Myocyte (in vitro differentiated cells): ENCODE results near the gene CDK6. TPM values are rescaled to one million over a fixed set of nuclear protein-coding genes. Genes with fewer than 3 reads are reported as not detected.

Experiments
- DNase-seq: peaks from one replicate; pipeline ENCODE4 v3.0.0-alpha.2; 2012; ENCODE audit warnings: low read depth
- total RNA-seq: library from RNA; depleted of rRNA; stranded (reverse); fragments of >200 nt; gene quantifications from 2 replicates; pipeline ENCODE4 v1.2.3, GENCODE V29; 2014

Gene CDK6
- total RNA-seq, 1 donor from 2014 or later, result 124 TPM

DNA sequence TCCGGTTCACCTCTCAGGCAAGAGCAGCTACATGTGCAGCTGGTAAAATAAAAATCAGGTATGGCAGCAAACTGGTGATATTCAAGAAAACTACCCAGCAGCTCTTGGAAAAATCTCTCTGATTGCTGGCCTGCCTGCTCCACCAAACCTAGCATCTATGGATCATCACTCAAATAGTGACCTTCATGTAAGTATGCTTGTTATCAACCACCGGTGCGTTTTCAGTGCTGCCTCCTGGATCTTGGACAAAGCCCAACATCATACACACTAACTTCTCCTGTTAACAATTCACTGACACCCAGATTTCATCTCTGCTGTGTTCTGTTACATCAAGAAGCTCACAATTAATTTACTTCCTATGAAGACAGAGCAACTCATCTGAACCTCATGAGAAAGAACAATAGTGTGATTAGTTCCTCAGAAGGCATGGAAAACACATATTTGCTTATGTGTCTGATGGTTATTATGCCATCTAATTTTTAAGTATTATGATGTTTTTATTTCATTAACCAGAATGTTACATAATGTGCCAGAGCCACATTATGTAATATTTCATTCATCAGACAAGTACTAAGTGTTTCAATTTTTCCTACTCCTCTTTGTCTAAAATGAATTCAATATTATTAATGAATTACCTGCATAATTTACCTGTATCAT lies 8.8 kb downstream of the CDK6 start:
- DNase-seq, result no peak

DNA sequence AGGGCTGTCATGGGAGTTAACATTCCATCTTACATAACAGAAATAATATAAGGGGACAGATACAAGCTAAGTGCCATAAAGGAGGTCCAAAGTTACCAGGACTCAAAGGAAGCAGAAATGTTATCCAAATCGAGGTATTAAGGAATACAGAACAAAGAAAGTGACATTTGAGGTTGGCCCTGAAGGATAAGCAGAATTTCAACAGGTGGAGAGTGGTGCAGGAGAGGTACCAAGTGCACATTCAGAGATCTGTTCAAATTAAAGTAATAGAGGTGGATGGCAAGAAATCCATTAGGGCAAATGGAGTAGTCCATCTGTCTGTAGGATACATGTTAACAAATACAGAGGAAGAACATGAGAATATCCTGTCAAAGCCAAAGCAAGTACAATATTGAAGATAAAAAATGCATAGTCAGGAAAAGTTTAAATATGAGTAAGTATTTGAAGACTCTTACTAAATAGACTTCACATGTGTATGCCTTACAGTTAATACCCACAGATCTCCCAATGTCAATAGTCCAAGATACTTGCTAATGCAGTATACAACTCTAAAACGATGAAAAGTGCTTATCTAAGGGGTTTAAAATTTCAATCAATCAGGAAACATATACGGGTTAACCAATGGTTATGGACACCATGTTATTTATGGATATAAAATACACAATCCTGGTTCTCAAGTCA lies 10.0 kb downstream of the CDK6 start:
- DNase-seq, result no peak

GRCh38 chr7:92824901-92825480 lies 11.4 kb downstream of the CDK6 start:
- no peak for DNase-seq

GRCh38 chr7:92824450-92824849 lies 11.9 kb downstream of the CDK6 start:
- DNase-seq, result no peak

DNA sequence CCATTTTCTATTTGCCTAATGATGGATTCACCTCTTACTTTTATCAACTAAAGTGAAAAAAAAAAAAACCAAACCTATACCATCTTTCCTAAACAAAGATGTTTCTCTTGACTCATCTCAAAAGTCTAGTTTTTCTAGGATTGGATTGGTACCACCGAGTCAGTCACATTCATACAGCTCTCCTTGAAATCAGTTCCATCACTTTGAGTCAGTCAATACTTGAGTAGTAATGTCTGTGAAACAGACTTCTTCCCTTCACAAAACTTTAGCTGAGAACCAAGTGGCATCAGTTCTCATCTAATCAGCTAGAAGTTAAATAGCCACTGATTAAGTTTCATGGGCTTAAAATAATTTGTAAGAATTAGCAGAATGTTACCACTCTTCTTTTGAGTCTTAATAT lies 13.3 kb downstream of the CDK6 start:
- DNase-seq, result no peak

DNA sequence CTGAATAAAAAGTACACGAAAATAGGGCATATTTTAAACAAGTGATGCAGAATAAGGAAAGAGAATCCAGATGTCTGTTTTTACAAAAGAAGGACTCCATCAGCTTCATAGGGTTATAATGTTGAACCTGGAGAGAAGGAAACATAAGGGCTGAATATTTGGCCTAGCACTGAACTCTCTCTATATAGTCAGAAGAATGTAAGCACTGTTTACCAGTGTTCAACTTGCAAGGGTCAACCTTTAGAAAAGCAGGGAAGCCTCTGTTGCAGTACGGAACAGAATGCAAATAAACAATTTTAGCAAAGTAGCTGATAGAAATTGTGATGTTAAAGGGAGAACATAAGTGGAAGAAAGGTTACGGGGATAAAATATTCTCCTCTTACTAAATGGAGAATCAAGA lies 16.2 kb downstream of the CDK6 start:
- no peak for DNase-seq

GRCh38 chr7:92817398-92817797 lies 19.0 kb downstream of the CDK6 start:
- DNase-seq, result no peak

GRCh38 chr7:92815412-92815811 lies 21.0 kb downstream of the CDK6 start:
- DNase-seq, result no peak

GRCh38 chr7:92813390-92814024 lies 22.9 kb downstream of the CDK6 start:
- no peak for DNase-seq

- no peak for DNase-seq
Measured at GRCh38 chr7:92811158-92811557, 25.2 kb downstream of the CDK6 start.

- DNase-seq, result peak; percentile 84
Measured at GRCh38 chr7:92809760-92810573, 26.4 kb downstream of the CDK6 start.

DNA sequence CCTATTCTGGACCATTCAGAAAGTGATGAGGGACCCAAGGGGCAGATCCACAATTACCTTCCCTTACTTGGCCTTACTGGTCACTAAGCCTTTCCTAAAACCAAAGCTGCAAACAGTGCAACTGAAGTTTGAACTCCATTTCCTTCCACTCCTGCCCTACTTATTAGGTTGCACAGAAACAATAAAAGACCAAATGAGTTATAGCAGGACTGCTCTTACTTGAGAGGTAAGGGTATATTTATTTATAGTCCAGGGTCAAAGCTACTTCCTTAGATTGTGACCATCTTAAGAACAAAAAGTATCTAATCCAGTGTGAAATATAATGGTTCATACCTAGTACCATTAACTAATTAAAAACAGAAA lies 27.0 kb downstream of the CDK6 start:
- DNase-seq, result no peak

- no peak for DNase-seq
Measured at GRCh38 chr7:92808635-92809034, 27.7 kb downstream of the CDK6 start.

DNA sequence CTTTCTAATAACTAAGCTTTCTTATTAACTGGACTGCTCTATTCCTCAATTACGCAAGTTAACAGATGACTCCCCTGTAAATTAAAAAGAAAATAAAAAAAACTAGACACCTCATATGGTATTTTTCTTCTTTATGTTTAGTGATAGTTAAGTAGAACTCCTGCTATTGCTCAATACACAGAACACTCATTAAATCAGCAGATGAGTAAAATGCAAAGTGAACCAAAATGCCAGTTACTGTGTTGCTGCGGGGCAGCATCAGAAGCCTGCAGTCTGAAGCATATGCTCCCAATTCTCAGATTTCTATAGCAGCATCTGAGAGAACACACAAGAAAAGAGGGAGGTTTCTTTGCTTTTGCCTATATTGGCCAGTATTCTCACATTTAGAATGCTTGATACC lies 28.4 kb downstream of the CDK6 start:
- no peak for DNase-seq

GRCh38 chr7:92806496-92806895 lies 29.9 kb downstream of the CDK6 start:
- no peak for DNase-seq

GRCh38 chr7:92802406-92802805 lies 34.0 kb downstream of the CDK6 start:
- DNase-seq, result no peak

DNA sequence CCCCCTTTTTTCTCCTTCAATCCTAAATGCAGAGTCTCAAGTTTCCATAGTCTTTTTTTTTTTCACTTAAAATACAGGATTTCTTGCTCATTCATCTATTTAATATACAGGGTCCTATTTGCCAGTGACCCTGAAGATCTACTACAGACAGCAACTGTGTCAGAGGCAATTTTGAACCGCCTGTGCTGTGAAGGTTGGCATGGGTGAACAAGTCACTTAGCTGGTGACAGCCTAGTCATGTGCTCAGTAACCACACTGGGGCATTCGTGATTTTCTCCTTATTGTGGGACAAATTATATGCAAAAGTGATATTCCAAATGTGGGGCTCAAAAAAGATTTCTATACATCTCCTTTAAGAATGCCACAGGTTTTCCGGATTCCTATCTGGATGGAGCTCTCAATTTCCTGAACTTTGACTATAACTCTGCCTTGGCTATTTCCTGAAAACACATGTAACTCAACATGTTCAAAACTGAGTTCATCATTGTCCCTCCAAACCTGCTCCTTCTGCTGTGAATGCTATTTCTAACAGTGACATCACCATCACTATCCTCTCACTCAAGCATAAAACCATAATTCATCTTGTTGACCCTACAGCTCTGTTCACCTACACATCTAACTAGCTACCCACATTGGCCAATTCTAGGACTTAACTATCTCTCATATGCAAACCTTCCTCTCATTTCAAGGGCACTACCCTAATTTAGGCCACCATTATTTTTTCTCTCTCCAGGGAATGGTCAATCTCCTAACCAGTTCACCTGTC lies 36.7 kb downstream of the CDK6 start:
- no peak for DNase-seq

GRCh38 chr7:92798517-92799249 lies 37.7 kb downstream of the CDK6 start:
- DNase-seq, result no peak

DNA sequence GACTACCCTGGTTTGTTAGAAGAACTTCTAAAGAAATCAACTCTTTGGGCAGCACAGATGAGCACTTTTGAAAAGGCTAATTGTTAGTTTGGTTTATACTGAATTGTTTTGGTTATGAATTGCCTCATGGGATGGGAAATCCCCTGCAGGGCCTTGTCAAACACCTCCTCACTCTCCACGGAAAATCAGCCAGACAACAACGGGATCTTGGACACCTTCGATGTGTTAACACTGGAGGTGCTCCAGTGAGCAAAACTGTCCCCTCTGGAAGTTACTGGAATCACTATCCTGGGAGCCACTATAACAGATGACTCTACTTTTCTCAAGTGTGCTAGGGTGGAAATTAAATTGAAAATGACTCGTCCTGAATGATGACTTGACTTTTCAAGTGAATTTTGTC lies 38.7 kb downstream of the CDK6 start:
- peak; percentile 43 for DNase-seq

DNA sequence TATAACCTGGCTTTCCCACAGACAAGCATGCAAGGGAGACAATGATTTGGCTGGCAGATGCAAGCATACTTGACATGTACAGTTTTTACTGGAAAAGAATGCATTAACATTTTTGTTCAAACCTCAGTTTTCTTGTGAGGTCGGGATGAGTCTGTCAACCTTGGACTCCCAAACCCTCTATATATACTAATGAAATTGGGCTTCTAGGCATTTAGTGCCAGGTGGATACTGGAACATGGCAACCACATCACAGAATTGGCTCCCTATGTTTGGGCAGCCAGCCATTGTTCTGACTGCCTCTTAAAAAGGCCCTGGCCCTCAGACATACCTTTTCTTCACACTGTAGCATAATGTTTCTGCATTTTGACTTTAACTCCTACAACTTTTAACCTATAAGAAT lies 39.1 kb downstream of the CDK6 start:
- no peak for DNase-seq
